Loucy (cell line): ENCODE data around the gene ARNT2.

Source experiments
- H2AFZ ChIP-seq: fragments of 200-600 bp; sonication (generic); 2 replicates; pipeline ENCODE4 v1.6.0; 2016; ENCODE audit warnings: antibody characterized with exemption, mild to moderate bottlenecking, low read length, moderate library complexity
- H3F3A ChIP-seq: fragments of 200-600 bp; 2 replicates; pipeline ENCODE4 v1.6.0; 2016; ENCODE audit warnings: antibody characterized with exemption, low read depth, mild to moderate bottlenecking
- H3K27me3 ChIP-seq: fragments of 200-600 bp; sonication (generic); 2 replicates; pipeline ENCODE4 v1.6.1; 2014; ENCODE audit warnings: low read length, mild to moderate bottlenecking; ENCODE audit not compliant: insufficient read depth, poor library complexity, severe bottlenecking
- H3K36me3 ChIP-seq: fragments of 200-600 bp; sonication (generic); 2 replicates; pipeline ENCODE4 v1.6.1; 2016; ENCODE audit warnings: low read length; ENCODE audit not compliant: insufficient read depth
- H3K4me1 ChIP-seq: fragments of 200-600 bp; sonication (generic); 2 replicates; pipeline ENCODE4 v1.5.1; 2014; ENCODE audit warnings: low read length, mild to moderate bottlenecking; ENCODE audit not compliant: insufficient read depth, poor library complexity, severe bottlenecking
- H3K4me2 ChIP-seq: fragments of 200-600 bp; sonication (generic); 2 replicates; pipeline ENCODE4 v1.6.0; 2014; ENCODE audit warnings: antibody characterized with exemption, low read length, low read depth, mild to moderate bottlenecking; ENCODE audit not compliant: poor library complexity, severe bottlenecking
- H3K4me3 ChIP-seq: fragments of 200-600 bp; sonication (generic); 2 replicates; pipeline ENCODE4 v1.5.1; 2014; ENCODE audit warnings: low read length, mild to moderate bottlenecking, mixed read lengths; ENCODE audit not compliant: poor library complexity, severe bottlenecking
- H3K79me2 ChIP-seq: fragments of 200-600 bp; sonication (generic); 2 replicates; pipeline ENCODE4 v1.6.1; 2014; ENCODE audit warnings: low read length; ENCODE audit not compliant: insufficient read depth
- H3K9ac ChIP-seq: fragments of 200-600 bp; sonication (generic); 2 replicates; pipeline ENCODE4 v1.6.0; 2014; ENCODE audit warnings: mild to moderate bottlenecking, low read depth, low read length, moderate library complexity; ENCODE audit not compliant: poor library complexity, severe bottlenecking
- H3K9me2 ChIP-seq: fragments of 200-600 bp; sonication (generic); replicated peaks from 2 replicates; pipeline ENCODE4 v1.6.1; 2016; ENCODE audit warnings: low read depth, low read length, mixed read lengths
- H3K9me3 ChIP-seq: fragments of 200-600 bp; sonication (generic); 2 replicates; pipeline ENCODE4 v1.6.1; 2014; ENCODE audit warnings: mild to moderate bottlenecking, antibody characterized with exemption, low read length, low read depth; ENCODE audit not compliant: insufficient read depth
- H4K20me1 ChIP-seq: fragments of 200-600 bp; sonication (generic); 2 replicates; pipeline ENCODE4 v1.6.0; 2014; ENCODE audit warnings: antibody characterized with exemption, low read length, mild to moderate bottlenecking; ENCODE audit not compliant: insufficient read depth, poor library complexity, severe bottlenecking
- EZH2phosphoT487 ChIP-seq: fragments of 200-600 bp; IDR thresholded peaks from 2 replicates; pipeline ENCODE4 v1.6.1; 2018; ENCODE audit warnings: antibody characterized with exemption, mild to moderate bottlenecking, moderate library complexity, borderline replicate concordance
- TF ChIP-seq, protein P1 (sequence below): fragments of 200-600 bp; sonication (generic); conservative IDR thresholded peaks from 2 replicates; pipeline ENCODE4 v1.5.1; 2014; ENCODE audit warnings: mild to moderate bottlenecking, antibody characterized with exemption, low read length

Gene ARNT2

GRCh38 chr15:80608688-80609087, 204.5 kb downstream of the ARNT2 start:
- no peaks in the 10 kb centered on the region for H3K79me2 ChIP-seq
- H3K9me2 ChIP-seq, result no peaks in the 10 kb centered on the region
- no peak overlapping the region for H3K4me3 ChIP-seq
- H3F3A ChIP-seq, result no peaks in the 10 kb centered on the region
- H3K4me1 ChIP-seq, result no peaks in the 10 kb centered on the region
- H2AFZ ChIP-seq, result no peak overlapping the region
- H3K36me3 ChIP-seq, result no peaks in the 10 kb centered on the region
- TF ChIP-seq EZH2phosphoT487, result no peak
- TF ChIP-seq, protein P1, sequence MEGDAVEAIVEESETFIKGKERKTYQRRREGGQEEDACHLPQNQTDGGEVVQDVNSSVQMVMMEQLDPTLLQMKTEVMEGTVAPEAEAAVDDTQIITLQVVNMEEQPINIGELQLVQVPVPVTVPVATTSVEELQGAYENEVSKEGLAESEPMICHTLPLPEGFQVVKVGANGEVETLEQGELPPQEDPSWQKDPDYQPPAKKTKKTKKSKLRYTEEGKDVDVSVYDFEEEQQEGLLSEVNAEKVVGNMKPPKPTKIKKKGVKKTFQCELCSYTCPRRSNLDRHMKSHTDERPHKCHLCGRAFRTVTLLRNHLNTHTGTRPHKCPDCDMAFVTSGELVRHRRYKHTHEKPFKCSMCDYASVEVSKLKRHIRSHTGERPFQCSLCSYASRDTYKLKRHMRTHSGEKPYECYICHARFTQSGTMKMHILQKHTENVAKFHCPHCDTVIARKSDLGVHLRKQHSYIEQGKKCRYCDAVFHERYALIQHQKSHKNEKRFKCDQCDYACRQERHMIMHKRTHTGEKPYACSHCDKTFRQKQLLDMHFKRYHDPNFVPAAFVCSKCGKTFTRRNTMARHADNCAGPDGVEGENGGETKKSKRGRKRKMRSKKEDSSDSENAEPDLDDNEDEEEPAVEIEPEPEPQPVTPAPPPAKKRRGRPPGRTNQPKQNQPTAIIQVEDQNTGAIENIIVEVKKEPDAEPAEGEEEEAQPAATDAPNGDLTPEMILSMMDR, result no peak
- H3K27me3 ChIP-seq, result no peaks in the 10 kb centered on the region
- H4K20me1 ChIP-seq, result no peaks in the 10 kb centered on the region
- no peak overlapping the region for H3K4me2 ChIP-seq
- H3K9me3 ChIP-seq, result no peaks in the 10 kb centered on the region
- no peak overlapping the region for H3K9ac ChIP-seq

DNA sequence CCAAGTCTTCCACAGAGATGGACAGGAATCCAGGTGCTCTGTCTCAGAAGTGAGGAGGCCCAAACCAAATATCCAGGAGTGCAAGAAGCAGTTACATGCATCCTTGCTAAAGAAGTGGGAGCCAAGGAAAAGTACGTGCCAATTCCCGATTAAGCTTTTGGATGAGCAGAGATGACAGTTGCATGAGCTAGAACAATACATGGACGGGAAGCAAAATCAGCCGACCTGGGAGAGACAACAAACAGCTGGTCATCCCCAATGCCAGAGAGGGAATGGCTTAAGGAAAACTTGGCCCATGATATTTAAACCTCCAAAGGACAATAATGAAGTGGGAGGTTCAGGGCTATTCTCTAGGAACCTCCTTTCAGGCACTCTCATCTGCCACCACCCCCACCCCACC, 204.9 kb downstream of the ARNT2 start:
- no peaks in the 10 kb centered on the region for H3K36me3 ChIP-seq
- H3F3A ChIP-seq, result no peaks in the 10 kb centered on the region
- no peaks in the 10 kb centered on the region for H3K4me1 ChIP-seq
- TF ChIP-seq, protein P1, result no peak
- no peak for TF ChIP-seq EZH2phosphoT487
- no peak overlapping the region for H2AFZ ChIP-seq
- H3K9ac ChIP-seq, result no peak overlapping the region
- H3K4me2 ChIP-seq, result no peak overlapping the region
- H4K20me1 ChIP-seq, result no peaks in the 10 kb centered on the region
- no peaks in the 10 kb centered on the region for H3K9me3 ChIP-seq
- no peaks in the 10 kb centered on the region for H3K79me2 ChIP-seq
- no peak overlapping the region for H3K4me3 ChIP-seq
- no peaks in the 10 kb centered on the region for H3K9me2 ChIP-seq
- H3K27me3 ChIP-seq, result no peaks in the 10 kb centered on the region

- H3K27me3 ChIP-seq, result no peaks in the 10 kb centered on the region
- H2AFZ ChIP-seq, result no peak overlapping the region
- H3K9me2 ChIP-seq, result no peaks in the 10 kb centered on the region
- H3K4me3 ChIP-seq, result no peak overlapping the region
- H3K4me1 ChIP-seq, result no peaks in the 10 kb centered on the region
- H4K20me1 ChIP-seq, result no peaks in the 10 kb centered on the region
- no peak overlapping the region for H3K9ac ChIP-seq
- H3F3A ChIP-seq, result no peaks in the 10 kb centered on the region
- TF ChIP-seq, protein P1, result no peak
- no peak for TF ChIP-seq EZH2phosphoT487
- H3K9me3 ChIP-seq, result no peaks in the 10 kb centered on the region
- H3K36me3 ChIP-seq, result no peaks in the 10 kb centered on the region
- no peak overlapping the region for H3K4me2 ChIP-seq
- no peaks in the 10 kb centered on the region for H3K79me2 ChIP-seq
These were observed 205.3 kb downstream of the ARNT2 start for GRCh38 chr15:80609512-80609946.
